K562 (cell line): Measurements from ENCODE around the gene CDK14. TPM values are rescaled to one million over a fixed set of nuclear protein-coding genes. Genes with fewer than 3 reads are reported as not detected.

Experiments
- ATAC-seq: fragments of 200-7000 bp; cut with Tn5 transposase; 3 replicates; pipeline ENCODE4 v1.9.1; 2020; ENCODE audit warnings: moderate library complexity
- BruUV-seq: library from RNA; stranded (reverse); fragments of 400-500 nt; replicated peaks from 2 replicates; lab custom pipeline; 2021; lab: Mats Ljungman, UMichigan
- CTCF ChIA-PET: fragments of 300-600 bp; formaldehyde crosslinking; extraction: SDS; loops from one replicate; lab custom pipeline; 2021; ENCODE audit warnings: low intra/inter-chr PET ratio; lab: Yijun Ruan, JAX
- POLR2A ChIA-PET: fragments of 300-600, 350-650 bp; sonication (Branson Sonifier 250); formaldehyde crosslinking; extraction: SDS; loops from one replicate; lab custom pipeline; 2021; ENCODE audit warnings: antibody characterized with exemption, inconsistent platforms; lab: Yijun Ruan, JAX
- DNase-seq, 4 experiments: peaks; one replicate each; pipeline versions ENCODE4 v3.0.0 to v3.0.0-alpha.2; 2011 to 2018; ENCODE audit warnings: low spot score in 3 of 4, mixed read lengths in 3 of 4; ENCODE audit errors: extremely low read depth in 1 of 4
- FAIRE-seq: peaks from 2 replicates; lab custom pipeline; 2011; peaks lifted over from hg19 to GRCh38; lab: Jason Lieb, UNC
- H2AFZ ChIP-seq: 2 replicates; pipeline ENCODE4 v1.6.0; 2011; ENCODE audit warnings: low read depth, low read length, control low read depth, inconsistent platforms
- H3K27ac ChIP-seq: fragments of 200-600 bp; 3 replicates; pipeline ENCODE4 v1.8.0; 2011; ENCODE audit warnings: low read depth, mild to moderate bottlenecking, control low read depth, inconsistent platforms, low read length, moderate library complexity, mixed read lengths; ENCODE audit errors: extremely low read depth
- H3K27me3 ChIP-seq, 2 experiments: fragments of 300-600 bp in 1 of 2; 2 replicates in 1 of 2; 3 replicates in 1 of 2; pipeline versions ENCODE4 v1.6.0 to v1.8.0; 2011; ENCODE audit warnings: inconsistent platforms in 2 of 2, low read length in 2 of 2, mild to moderate bottlenecking in 1 of 2, mixed read lengths in 1 of 2, moderate library complexity in 1 of 2; ENCODE audit not compliant: control insufficient read depth in 2 of 2, insufficient read depth in 2 of 2
- H3K36me3 ChIP-seq: fragments of 300-600 bp; 3 replicates; pipeline ENCODE4 v1.8.0; 2011; ENCODE audit warnings: mild to moderate bottlenecking, low read length, inconsistent platforms; ENCODE audit not compliant: control insufficient read depth, insufficient read depth
- H3K4me1 ChIP-seq, 2 experiments: fragments of 200-600 bp in 1 of 2; replicated peaks in 1 of 2; 2 replicates in 1 of 2; 3 replicates in 1 of 2; pipeline versions ENCODE4 v1.5.1 to v1.8.0; 2011; ENCODE audit warnings: inconsistent platforms in 2 of 2, low read length in 2 of 2, mild to moderate bottlenecking in 1 of 2, mixed read lengths in 1 of 2, moderate library complexity in 1 of 2; ENCODE audit not compliant: control insufficient read depth in 2 of 2, insufficient read depth in 2 of 2
- H3K4me2 ChIP-seq: 2 replicates; pipeline ENCODE4 v1.6.1; 2011; ENCODE audit warnings: low read length, control low read depth, inconsistent platforms, mixed read lengths; ENCODE audit not compliant: insufficient read depth
- H3K4me3 ChIP-seq: fragments of 200-600 bp; sonication (generic), shearing (Covaris generic); 2 replicates; pipeline ENCODE4 v1.5.1; 2016; ENCODE audit warnings: control low read depth, inconsistent platforms
- H3K79me2 ChIP-seq: fragments of 200-600 bp; 3 replicates; pipeline ENCODE4 v1.8.0; 2011; ENCODE audit warnings: low read length, inconsistent platforms; ENCODE audit not compliant: control insufficient read depth, insufficient read depth
- H3K9ac ChIP-seq, 2 experiments: 2 replicates each; pipeline versions ENCODE4 v1.6.0 to v1.6.1; 2011; ENCODE audit warnings: low read depth in 2 of 2, low read length in 2 of 2, control low read depth in 1 of 2, inconsistent platforms in 1 of 2, mild to moderate bottlenecking in 1 of 2, mixed read lengths in 1 of 2; ENCODE audit not compliant: insufficient read depth in 1 of 2
- H3K9me1 ChIP-seq: one replicate; pipeline ENCODE4 v1.6.0; 2011; ENCODE audit warnings: inconsistent platforms, mild to moderate bottlenecking, low read length, moderate library complexity; ENCODE audit not compliant: control insufficient read depth, insufficient read depth
- H3K9me3 ChIP-seq: replicated peaks from 2 replicates; pipeline ENCODE4 v1.5.1; 2011; ENCODE audit warnings: low read depth, low read length, inconsistent platforms; ENCODE audit not compliant: control insufficient read depth, insufficient read depth
- H4K20me1 ChIP-seq: replicated peaks from 2 replicates; pipeline ENCODE4 v1.6.1; 2011; ENCODE audit warnings: low read length, inconsistent platforms, mixed read lengths; ENCODE audit not compliant: control insufficient read depth, insufficient read depth
- ARNT ChIP-seq, 2 experiments: fragments of 450-650 bp; IDR thresholded peaks; 2 replicates each; pipeline ENCODE4 v1.6.1; 2016; ENCODE audit warnings: mild to moderate bottlenecking in 1 of 2
- ATF6 ChIP-seq: sonication (generic); formaldehyde crosslinking; IDR thresholded peaks from 2 replicates; pipeline ENCODE4 v1.4.0; 2020; ENCODE audit warnings: mild to moderate bottlenecking, missing genetic modification reagents
- C11orf30 ChIP-seq: fragments of 450-650 bp; IDR thresholded peaks from 2 replicates; pipeline ENCODE4 v1.6.1; 2016; ENCODE audit warnings: low read depth, mild to moderate bottlenecking
- CCNT2 ChIP-seq: IDR thresholded peaks from 2 replicates; pipeline ENCODE4 v1.6.1; 2011; ENCODE audit warnings: borderline replicate concordance, low read depth, mild to moderate bottlenecking, moderate library complexity, mixed read lengths, low read length; ENCODE audit not compliant: insufficient read length; ENCODE audit errors: extremely low read depth
- CHAMP1 ChIP-seq: fragments of 450-650 bp; IDR thresholded peaks from 2 replicates; pipeline ENCODE4 v1.6.1; 2016; ENCODE audit warnings: mild to moderate bottlenecking
- HMGN3 ChIP-seq: IDR thresholded peaks from 2 replicates; pipeline ENCODE4 v1.6.1; 2011; ENCODE audit warnings: borderline replicate concordance, low read depth, mild to moderate bottlenecking, mixed read lengths, low read length; ENCODE audit not compliant: insufficient read length; ENCODE audit errors: extremely low read depth
- MAFF ChIP-seq: IDR thresholded peaks from 2 replicates; pipeline ENCODE4 v1.6.1; 2012; ENCODE audit warnings: low read length, improper control_type of control experiment
- NRF1 ChIP-seq, 2 experiments: fragments of 450-650 bp; IDR thresholded peaks in 1 of 2; conservative IDR thresholded peaks in 1 of 2; 2 replicates each; pipeline ENCODE4 v1.6.1; 2014; ENCODE audit warnings: mild to moderate bottlenecking in 2 of 2
- SLC30A9 ChIP-seq: fragments of 250-450 bp; sonication (Bioruptor Pico); IDR thresholded peaks from 2 replicates; pipeline ENCODE4 v1.8.0; 2022; ENCODE audit warnings: mild to moderate bottlenecking, moderate library complexity
- U2AF1 ChIP-seq: fragments of 200-400 bp; formaldehyde crosslinking; optimal IDR thresholded peaks from 2 replicates; pipeline ENCODE3; 2017; ENCODE audit warnings: mild to moderate bottlenecking, low read depth, low read length, moderate library complexity
- ZFPM2 ChIP-seq: fragments of 250-450 bp; sonication (Bioruptor Pico); IDR thresholded peaks from 2 replicates; pipeline ENCODE4 v1.5.1; 2022; ENCODE audit warnings: mild to moderate bottlenecking
- ZNF644 ChIP-seq: fragments of 200-800 bp; sonication (Bioruptor generic); IDR thresholded peaks from 2 replicates; pipeline ENCODE4 v1.6.1; 2016; ENCODE audit warnings: low read depth, missing genetic modification characterization, missing compliant biosample characterization
- WGBS: fragments of 100-300 bp; shearing (Covaris generic); methylation state at CpG from one replicate; pipeline ENCODE4 v1.1.6; 2016; ENCODE audit warnings: low coverage, mixed read lengths; ENCODE audit not compliant: insufficient coverage; ENCODE audit errors: missing lambda C conversion rate; 5-methylcytosine and 5-hydroxymethylcytosine counted together
- in situ Hi-C: fragments of 300-500 bp; cut with MboI; formaldehyde crosslinking; loops from 4 replicates; pipeline ENCODE4 v1.15.0; 2018; ENCODE audit warnings: inconsistent platforms, mixed read lengths
- intact Hi-C: fragments of 100-400 bp; cut with micrococcal nuclease; formaldehyde crosslinking; loops from 2 replicates; pipeline ENCODE4 v1.14.2; 2022
- polyA plus RNA-seq, 8 experiments: library from polyadenylated mRNA; depleted of rRNA in 4 of 8; stranded (reverse) in 5 of 8; unstranded in 3 of 8; fragments of >200 nt; fragmentation: Nextera tagmentation in 2 of 8; fragmentation: Illumina TruSeq in 1 of 8; extraction: Ambion mirVana in 2 of 8; extraction: Trizol in 1 of 8; gene quantifications; 2 replicates each; pipeline versions ENCODE4 v1.2.1 to v1.2.3, GENCODE V29; 2011 to 2014; ENCODE audit warnings: inconsistent platforms in 1 of 8, missing spikeins in 1 of 8
- total RNA-seq, 7 experiments: library from RNA; depleted of rRNA in 6 of 7; stranded (reverse); fragments of >200 nt in 6 of 7; fragmentation: Illumina TruSeq in 2 of 7; extraction: Trizol in 2 of 7; gene quantifications; 2 replicates each; pipeline versions ENCODE4 v1.2.1 to v1.2.3, GENCODE V29; 2011 to 2021; ENCODE audit warnings: low replicate concordance in 1 of 7

CDK14 gene
- total and polyA plus RNA-seq, 9 of the 15 experiments (the other 6 are each of a cell fraction or from before 2014, with no cell fraction given), result 0.03 to 0.91 (median 0.16) TPM

- 0% methylated on average over 6 of the region's 6 CpGs for WGBS
- intact Hi-C loops, result no loop called here
- no peaks in the 10 kb centered on the region for H3K79me2 ChIP-seq
- no peak overlapping the region for H3K27ac ChIP-seq
- no peak overlapping the region for H3K4me2 ChIP-seq
- H3K36me3 ChIP-seq, result no peaks in the 10 kb centered on the region
- FAIRE-seq, result no peak
- DNase-seq, result no peak
- H3K9me3 ChIP-seq, result peaks cover 2% of the 10 kb centered on the region; the same call in 1 of the 2 replicates
- H3K9me1 ChIP-seq, result no peaks in the 10 kb centered on the region
- no peak overlapping the region for H2AFZ ChIP-seq
- ChIA-PET CTCF (no interaction called here), POLR2A (no interaction called here)
- no TSS peak for BruUV-seq
- H3K4me1 ChIP-seq, result no peaks in the 10 kb centered on the region
- H3K9ac ChIP-seq, result no peak overlapping the region
- TF ChIP-seq U2AF1, result no peak
- in situ Hi-C loops, result no loop called here
- H3K27me3 ChIP-seq, result no peaks in the 10 kb centered on the region
- ATAC-seq, result no peak
- no peaks in the 10 kb centered on the region for H4K20me1 ChIP-seq
- no peak overlapping the region for H3K4me3 ChIP-seq
These were observed 162.9 kb downstream of the CDK14 start for GRCh38 chr7:90758933-90759562.

- Histone ChIP-seq H2AFZ (no peak overlapping the region), H4K20me1 (no peaks in the 10 kb centered on the region), H3K27ac (no peak overlapping the region), H3K79me2 (no peaks in the 10 kb centered on the region), H3K9ac (no peak overlapping the region), H3K27me3 (no peaks in the 10 kb centered on the region), H3K9me3 (peaks cover 2% of the 10 kb centered on the region; the same call in 1 of the 2 replicates), H3K4me3 (no peak overlapping the region), H3K4me2 (no peak overlapping the region), H3K4me1 (no peaks in the 10 kb centered on the region), H3K36me3 (no peaks in the 10 kb centered on the region), H3K9me1 (no peaks in the 10 kb centered on the region)
- ChIA-PET CTCF (no interaction called here), POLR2A (no interaction called here)
- intact Hi-C loops, result no loop called here
- FAIRE-seq (no peak), ATAC-seq (no peak), DNase-seq (no peak)
- in situ Hi-C loops, result no loop called here
- no TSS peak for BruUV-seq
- TF ChIP-seq ZNF644 (tag), result no peak
- no peak for TF ChIP-seq MAFF
- no peak for TF ChIP-seq NRF1 (conservative IDR thresholded peaks at IDR 0.05 in 1 of 2, IDR thresholded peaks at IDR 0.05 in 1 of 2)
- no peak for TF ChIP-seq U2AF1
- no peak for TF ChIP-seq HMGN3
- no peak for TF ChIP-seq SLC30A9 (CRISPR knock-in tag)
- TF ChIP-seq ARNT (IDR thresholded peaks at IDR 0.05), result no peak
- no peak for TF ChIP-seq ATF6 (CRISPR knock-in tag)
- no peak for TF ChIP-seq C11orf30
- no peak for TF ChIP-seq CHAMP1
- no peak for TF ChIP-seq CCNT2
- TF ChIP-seq ZFPM2 (CRISPR knock-in tag), result no peak
These were observed 163.6 kb downstream of the CDK14 start for GRCh38 chr7:90759710-90760109.
